Measurements from ENCODE around the gene RNF187. TPM values are rescaled to one million over a fixed set of nuclear protein-coding genes. Genes with fewer than 3 reads are reported as not detected.

The RNF187 gene
- total and polyA plus RNA-seq, 10 of the 15 experiments (the other 5 are each of a cell fraction or from before 2014, with no cell fraction given), result 2.6 to 116 (median 29.5) TPM

GRCh38 chr1:228512781-228513198 lies 25.6 kb downstream of the RNF187 start (continued):
- no peak for TF ChIP-seq ZBTB11 (CRISPR knock-in tag; IDR thresholded peaks at IDR 0.05)
- no peak for TF ChIP-seq POLR2AphosphoS5 (IDR thresholded peaks at IDR 0.05; ENCODE audit: low read length)
- no peak for TF ChIP-seq TCF7 (IDR thresholded peaks at IDR 0.05; ENCODE audit: borderline replicate concordance)
- no peak for TF ChIP-seq SMARCA5 (IDR thresholded peaks at IDR 0.05)

GRCh38 chr1:228513236-228513900 lies 26.2 kb downstream of the RNF187 start:
- Histone ChIP-seq H3K79me2 (ENCODE audit: control insufficient read depth, insufficient read depth, low read length) (no peaks in the 10 kb centered on the region), H3K27me3 (replicated peaks in 1 of 2; ENCODE audit: control insufficient read depth in 2 of 2, insufficient read depth in 2 of 2, low read length in 1 of 2) (no peaks in the 10 kb centered on the region; a peak in 3 of 4 replicates), H3K4me3 (no peak overlapping the region), H3K9ac (ENCODE audit: control insufficient read depth, insufficient read depth, low read length) (no peak overlapping the region), H2AFZ (ENCODE audit: control insufficient read depth, low read depth, low read length) (no peak overlapping the region), H3K4me1 (ENCODE audit: control insufficient read depth, insufficient read depth, low read length) (no peaks in the 10 kb centered on the region), H3K4me2 (ENCODE audit: control insufficient read depth, insufficient read depth) (no peak overlapping the region), H3K27ac (ENCODE audit: control insufficient read depth, insufficient read depth) (no peak overlapping the region), H4K20me1 (ENCODE audit: control insufficient read depth, insufficient read depth) (no peaks in the 10 kb centered on the region), H3K9me3 (replicated peaks; ENCODE audit: control insufficient read depth, insufficient read depth, low read length) (no peaks in the 10 kb centered on the region; the same call in 2 of the 3 replicates), H3K36me3 (ENCODE audit: control insufficient read depth in 2 of 2, insufficient read depth in 2 of 2, low read length in 1 of 2) (no peaks in the 10 kb centered on the region)
- CTCF ChIA-PET, result interaction anchor here (1.3 to 2.5 kb wide), 4 partner anchors 13 to 384 kb away, joined by 3 to 15 read pairs (median 4); no protein-coding TSS in a partner anchor
- TF ChIP-seq HDGF (IDR thresholded peaks at IDR 0.05) (no peak), TARDBP (IDR thresholded peaks at IDR 0.05; ENCODE audit: borderline replicate concordance) (no peak), NFXL1 (IDR thresholded peaks at IDR 0.05; ENCODE audit: borderline replicate concordance) (no peak), CHD2 (IDR thresholded peaks at IDR 0.05; ENCODE audit: borderline replicate concordance, low read depth, low read length) (no peak), IRF3 (IDR thresholded peaks at IDR 0.05) (no peak), IKZF2 (IDR thresholded peaks at IDR 0.05) (no peak)
- SMC1A ChIA-PET (ENCODE audit: uncharacterized antibody, unreplicated experiment), result no interaction called here
- 30% methylated on average over 14 of the region's 14 CpGs for WGBS (ENCODE audit: insufficient coverage, insufficient replicate concordance, low lambda C conversion rate, missing lambda C conversion rate)
- ATAC-seq (no peak), DNase-seq (ENCODE audit: low read depth, low spot score) (no peak), FAIRE-seq (no peak)
- RAD21 ChIA-PET (ENCODE audit: unreplicated experiment), result interaction anchor here (1.3 kb wide), 1 partner anchor 382 kb away, joined by 4 read pairs; no protein-coding TSS in a partner anchor
- in situ Hi-C loops (cut with MboI) (no loop called here), intact Hi-C loops (cut with micrococcal nuclease; ENCODE audit: unreplicated experiment) (no loop called here)
- POLR2A ChIA-PET, result no interaction called here
- BruUV-seq (replicated peaks), result no TSS peak
